Measurements from ENCODE around the gene GOSR1.
"Not testable (repeated sequence)": the region's sequence is repeated elsewhere in the genome, so short reads cannot be mapped to it uniquely, and the experiment has no call there.

GOSR1 gene

DNA sequence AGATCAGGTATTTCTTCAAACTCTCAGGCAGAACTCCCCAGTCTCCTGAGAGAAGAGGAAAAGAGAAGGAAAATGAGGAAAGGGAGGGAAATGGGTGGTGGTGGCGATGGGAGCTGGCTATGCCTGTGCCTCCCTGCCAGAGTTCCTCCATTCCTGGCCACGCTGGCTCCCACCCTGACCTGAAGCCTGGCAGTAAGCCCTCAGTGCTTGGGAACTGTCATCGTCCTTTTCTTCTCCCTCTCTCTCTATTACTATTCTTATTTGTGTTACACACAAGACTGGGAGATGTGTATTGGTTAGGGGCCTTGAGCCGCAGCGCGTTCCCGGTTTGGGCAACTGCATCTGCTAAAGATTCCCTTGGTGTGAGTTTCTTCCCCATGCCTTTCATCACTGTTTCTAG is 44.6 kb downstream of the GOSR1 start:
- DNase-seq, result no peak
- Mint-ChIP-seq H3K27ac (no peak overlapping the region), H3K27me3 (ENCODE audit: low read depth, poor library complexity) (no peaks in the 10 kb centered on the region), H3K9me3 (peaks cover 27% of the 10 kb centered on the region), H3K36me3 (ENCODE audit: low read depth) (peaks cover 78% of the 10 kb centered on the region), H3K4me3 (no peak overlapping the region), H3K4me1 (no peaks in the 10 kb centered on the region)
- TF ChIP-seq, protein P1, sequence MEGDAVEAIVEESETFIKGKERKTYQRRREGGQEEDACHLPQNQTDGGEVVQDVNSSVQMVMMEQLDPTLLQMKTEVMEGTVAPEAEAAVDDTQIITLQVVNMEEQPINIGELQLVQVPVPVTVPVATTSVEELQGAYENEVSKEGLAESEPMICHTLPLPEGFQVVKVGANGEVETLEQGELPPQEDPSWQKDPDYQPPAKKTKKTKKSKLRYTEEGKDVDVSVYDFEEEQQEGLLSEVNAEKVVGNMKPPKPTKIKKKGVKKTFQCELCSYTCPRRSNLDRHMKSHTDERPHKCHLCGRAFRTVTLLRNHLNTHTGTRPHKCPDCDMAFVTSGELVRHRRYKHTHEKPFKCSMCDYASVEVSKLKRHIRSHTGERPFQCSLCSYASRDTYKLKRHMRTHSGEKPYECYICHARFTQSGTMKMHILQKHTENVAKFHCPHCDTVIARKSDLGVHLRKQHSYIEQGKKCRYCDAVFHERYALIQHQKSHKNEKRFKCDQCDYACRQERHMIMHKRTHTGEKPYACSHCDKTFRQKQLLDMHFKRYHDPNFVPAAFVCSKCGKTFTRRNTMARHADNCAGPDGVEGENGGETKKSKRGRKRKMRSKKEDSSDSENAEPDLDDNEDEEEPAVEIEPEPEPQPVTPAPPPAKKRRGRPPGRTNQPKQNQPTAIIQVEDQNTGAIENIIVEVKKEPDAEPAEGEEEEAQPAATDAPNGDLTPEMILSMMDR (IDR thresholded peaks at IDR 0.05), result no peak

DNA sequence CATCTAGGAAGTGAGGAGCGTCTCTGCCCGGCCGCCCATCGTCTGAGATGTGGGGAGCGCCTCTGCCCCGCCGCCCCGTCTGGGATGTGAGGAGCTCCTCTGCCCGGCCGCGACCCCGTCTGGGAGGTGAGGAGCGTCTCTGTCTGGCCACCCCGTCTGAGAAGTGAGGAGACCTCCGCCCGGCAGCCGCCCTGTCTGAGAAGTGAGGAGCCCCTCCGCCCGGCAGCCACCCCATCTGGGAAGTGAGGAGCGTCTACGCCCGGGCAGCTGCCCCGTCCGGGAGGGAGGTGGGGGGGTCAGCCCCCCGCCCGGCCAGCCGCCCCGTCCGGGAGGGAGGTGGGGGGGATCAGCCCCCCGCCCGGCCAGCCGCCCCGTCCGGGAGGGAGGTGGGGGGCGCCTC is 46.0 kb downstream of the GOSR1 start:
- H3K4me1 Mint-ChIP-seq; H3K4me3 Mint-ChIP-seq; H3K27ac Mint-ChIP-seq; H3K27me3 Mint-ChIP-seq (ENCODE audit: low read depth, poor library complexity); DNase-seq: not testable (repeated sequence)
- peaks cover 27% of the 10 kb centered on the region for H3K9me3 Mint-ChIP-seq
- peaks cover 63% of the 10 kb centered on the region for H3K36me3 Mint-ChIP-seq (ENCODE audit: low read depth)

DNA sequence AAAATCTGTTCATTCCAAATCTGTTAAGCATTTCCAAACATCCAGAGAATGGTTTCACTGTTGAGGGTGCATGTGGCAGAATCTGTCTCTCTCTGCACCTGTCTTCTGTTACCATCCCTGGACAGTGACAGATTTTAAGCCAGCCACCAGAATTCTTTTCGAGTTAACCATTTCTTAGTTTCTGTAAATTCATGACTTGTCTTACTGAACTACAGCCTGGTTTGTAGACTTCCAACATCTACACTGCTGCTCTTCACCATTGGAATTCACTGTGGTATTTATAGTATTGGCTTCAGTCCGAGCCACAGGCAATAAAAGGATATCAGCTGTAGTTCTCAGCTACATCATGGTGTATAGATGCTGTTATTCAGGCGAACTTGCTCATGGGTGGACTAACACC is 47.6 kb downstream of the GOSR1 start:
- Mint-ChIP-seq H3K36me3 (ENCODE audit: low read depth) (peaks cover 51% of the 10 kb centered on the region), H3K27me3 (ENCODE audit: low read depth, poor library complexity) (no peaks in the 10 kb centered on the region), H3K27ac (peak overlapping the region; percentile 37)

GRCh38 chr17:30526401-30526800 is 49.2 kb downstream of the GOSR1 start:
- Mint-ChIP-seq H3K27me3 (ENCODE audit: low read depth, poor library complexity) (no peaks in the 10 kb centered on the region), H3K4me3 (no peak overlapping the region), H3K9me3 (peaks cover 20% of the 10 kb centered on the region), H3K27ac (no peak overlapping the region), H3K36me3 (ENCODE audit: low read depth) (peaks cover 35% of the 10 kb centered on the region), H3K4me1 (no peaks in the 10 kb centered on the region)
- no peak for DNase-seq
- TF ChIP-seq, protein P1 (IDR thresholded peaks at IDR 0.05), result no peak

More for the DNA sequence above, 47.6 kb downstream of the GOSR1 start:
- Mint-ChIP-seq H3K4me1 (no peaks in the 10 kb centered on the region), H3K9me3 (peaks cover 27% of the 10 kb centered on the region), H3K4me3 (no peak overlapping the region)
- DNase-seq, result no peak
- TF ChIP-seq, protein P1 (IDR thresholded peaks at IDR 0.05), result no peak

DNA sequence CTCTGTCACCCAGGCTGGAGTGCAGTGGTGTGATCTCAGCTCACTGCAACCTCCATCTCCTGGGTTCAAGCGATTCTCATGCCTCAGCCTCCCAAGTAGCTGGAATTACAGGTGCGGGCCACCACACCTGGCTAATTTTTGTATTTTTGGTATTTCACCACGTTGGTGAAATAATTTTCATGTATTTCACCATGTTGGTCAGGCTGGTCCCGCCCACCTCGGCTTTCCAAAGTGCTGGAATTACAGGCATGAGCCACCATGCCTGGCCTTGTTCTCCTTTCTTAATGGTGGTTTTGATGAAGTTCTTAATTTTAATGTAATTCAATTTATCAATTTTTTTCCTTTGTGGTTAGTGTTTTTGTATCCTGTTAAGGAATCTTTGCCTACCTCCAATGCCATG is 51.5 kb downstream of the GOSR1 start:
- not testable (repeated sequence) for DNase-seq; H3K4me3 Mint-ChIP-seq; H3K27me3 Mint-ChIP-seq (ENCODE audit: low read depth, poor library complexity); H3K9me3 Mint-ChIP-seq; H3K27ac Mint-ChIP-seq; H3K4me1 Mint-ChIP-seq
- peaks cover 15% of the 10 kb centered on the region for H3K36me3 Mint-ChIP-seq (ENCODE audit: low read depth)

DNA sequence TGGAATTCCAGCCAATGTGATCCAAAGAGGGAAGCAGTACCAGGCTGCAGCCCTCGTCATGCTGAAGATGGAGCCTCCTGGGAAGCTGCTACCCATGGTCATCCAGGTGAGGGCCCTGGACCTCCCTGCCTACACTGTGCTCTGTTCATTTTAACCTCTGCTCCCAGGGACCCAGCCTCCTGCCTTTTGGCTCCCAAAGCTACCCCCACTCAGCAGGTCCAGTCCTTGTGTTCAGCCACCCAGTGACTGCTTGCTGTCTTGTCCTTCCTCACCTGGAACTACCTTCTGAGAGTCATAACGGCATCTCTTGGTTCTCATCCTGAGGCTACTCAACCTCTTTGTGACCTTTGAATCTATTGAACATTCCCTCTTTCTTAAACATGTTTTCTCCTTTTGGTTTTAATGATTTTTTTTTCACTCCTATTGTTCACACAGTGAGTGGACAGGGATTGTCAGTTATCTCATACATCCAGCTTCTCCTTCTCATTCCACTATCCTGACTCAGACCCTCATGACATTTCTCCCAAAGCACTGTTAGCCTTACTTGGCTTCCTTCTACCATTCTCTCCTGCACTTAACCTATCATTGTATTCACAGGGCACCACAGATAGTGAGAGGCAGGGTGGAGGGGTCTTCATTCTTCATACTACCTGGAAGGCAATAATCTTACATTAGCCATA is 53.3 kb downstream of the GOSR1 start:
- Mint-ChIP-seq H3K9me3 (no peaks in the 10 kb centered on the region), H3K4me3 (no peak overlapping the region), H3K27me3 (ENCODE audit: low read depth, poor library complexity) (peaks cover 4% of the 10 kb centered on the region), H3K27ac (no peak overlapping the region), H3K36me3 (ENCODE audit: low read depth) (no peaks in the 10 kb centered on the region), H3K4me1 (no peaks in the 10 kb centered on the region)
- TF ChIP-seq, protein P1 (IDR thresholded peaks at IDR 0.05), result no peak
- DNase-seq, result no peak

- no peak for DNase-seq
- Mint-ChIP-seq H3K36me3 (ENCODE audit: low read depth) (no peaks in the 10 kb centered on the region), H3K9me3 (no peaks in the 10 kb centered on the region), H3K27me3 (ENCODE audit: low read depth, poor library complexity) (peaks cover 4% of the 10 kb centered on the region), H3K4me3 (no peak overlapping the region), H3K4me1 (no peaks in the 10 kb centered on the region), H3K27ac (no peak overlapping the region)
- TF ChIP-seq, protein P1 (IDR thresholded peaks at IDR 0.05), result no peak
Measured at GRCh38 chr17:30532871-30533270, 55.7 kb downstream of the GOSR1 start.
